Measurements from ENCODE around the gene NDFIP2. TPM values are rescaled to one million over a fixed set of nuclear protein-coding genes. Genes with fewer than 3 reads are reported as not detected.

NDFIP2 gene
- total and polyA plus RNA-seq, 10 of the 15 experiments (the other 5 are each of a cell fraction or from before 2014, with no cell fraction given): 17.9 to 57.2 (median 30.6) TPM

- SMC1A ChIA-PET (ENCODE audit: uncharacterized antibody, unreplicated experiment): interaction anchor here (0.7 to 6.4 kb wide), 3 partner anchors 15 to 74 kb away, joined by 3 to 61 read pairs (median 5); partner anchors contain the start of gene NDFIP2
- in situ Hi-C loops (cut with MboI) (no loop called here), intact Hi-C loops (cut with micrococcal nuclease; ENCODE audit: unreplicated experiment) (no loop called here)
- POLR2A ChIA-PET: interaction anchor here (0.6 to 0.9 kb wide), 2 partner anchors 41 to 94 kb away, joined by 3 to 5 read pairs; no protein-coding TSS in a partner anchor
- Histone ChIP-seq H3K36me3 (ENCODE audit: control insufficient read depth in 2 of 2, insufficient read depth in 2 of 2, low read length in 1 of 2) (no peaks in the 10 kb centered on the region), H3K4me2 (ENCODE audit: control insufficient read depth, insufficient read depth) (no peak overlapping the region), H3K79me2 (ENCODE audit: control insufficient read depth, insufficient read depth, low read length) (peaks cover 1% of the 10 kb centered on the region), H3K9me3 (replicated peaks; ENCODE audit: control insufficient read depth, insufficient read depth, low read length) (no peaks in the 10 kb centered on the region), H3K27ac (ENCODE audit: control insufficient read depth, insufficient read depth) (no peak overlapping the region), H3K27me3 (replicated peaks in 1 of 2; ENCODE audit: control insufficient read depth in 2 of 2, insufficient read depth in 2 of 2, low read length in 1 of 2) (no peaks in the 10 kb centered on the region), H4K20me1 (ENCODE audit: control insufficient read depth, insufficient read depth) (no peaks in the 10 kb centered on the region), H2AFZ (ENCODE audit: control insufficient read depth, low read depth, low read length) (no peak overlapping the region), H3K9ac (ENCODE audit: control insufficient read depth, insufficient read depth, low read length) (no peak overlapping the region), H3K4me3 (no peak overlapping the region), H3K4me1 (ENCODE audit: control insufficient read depth, insufficient read depth, low read length) (peaks cover 4% of the 10 kb centered on the region; the same call in 1 of the 2 replicates)
- WGBS (ENCODE audit: insufficient coverage, insufficient replicate concordance, low lambda C conversion rate, missing lambda C conversion rate): 100% methylated on average over 1 of the region's 1 CpG
- DNase-seq (ENCODE audit: low read depth, low spot score) (no peak), ATAC-seq (no peak), FAIRE-seq (no peak)
- no TSS peak for BruUV-seq (replicated peaks)
- no peak for TF ChIP-seq KDM1A (IDR thresholded peaks at IDR 0.05; ENCODE audit: borderline replicate concordance)
- TF ChIP-seq ZBED1 (IDR thresholded peaks at IDR 0.05; ENCODE audit: borderline replicate concordance): no peak
- no peak for TF ChIP-seq SIX5 (IDR thresholded peaks at IDR 0.05; ENCODE audit: low read depth, low read length, severe bottlenecking)
- RAD21 ChIA-PET (ENCODE audit: unreplicated experiment): interaction anchor here (0.9 to 1.0 kb wide), 2 partner anchors 17 to 43 kb away, joined by 3 read pairs; partner anchors contain the start of gene NDFIP2
- CTCF ChIA-PET: interaction anchor here (1.3 to 2.6 kb wide), 2 partner anchors 9 to 43 kb away, joined by 3 to 7 read pairs; no protein-coding TSS in a partner anchor
These were observed 16.9 kb downstream of the NDFIP2 start for GRCh38 chr13:79497852-79498251.

GRCh38 chr13:79500829-79501228 lies 19.9 kb downstream of the NDFIP2 start:
- no peak overlapping the region for H2AFZ ChIP-seq (ENCODE audit: control insufficient read depth, low read depth, low read length)
- ChIA-PET SMC1A (ENCODE audit: uncharacterized antibody, unreplicated experiment) (interaction anchor here (0.5 to 6.4 kb wide), 10 partner anchors 8 to 91 kb away, joined by 3 to 61 read pairs (median 4); partner anchors contain the start of gene NDFIP2), RAD21 (ENCODE audit: unreplicated experiment) (interaction anchor here (0.8 to 1.6 kb wide), 3 partner anchors 10 to 77 kb away, joined by 3 to 8 read pairs (median 4); no protein-coding TSS in a partner anchor), POLR2A (interaction anchor here (1.6 to 2.6 kb wide), 3 partner anchors 12 to 16 kb away, joined by 4 to 8 read pairs (median 5); no protein-coding TSS in a partner anchor), CTCF (interaction anchor here (0.8 to 2.2 kb wide), 4 partner anchors 11 to 43 kb away, joined by 3 to 9 read pairs (median 3); no protein-coding TSS in a partner anchor)
- no peaks in the 10 kb centered on the region for H4K20me1 ChIP-seq (ENCODE audit: control insufficient read depth, insufficient read depth)
- no peaks in the 10 kb centered on the region for H3K27me3 ChIP-seq (replicated peaks in 1 of 2; ENCODE audit: control insufficient read depth in 2 of 2, insufficient read depth in 2 of 2, low read length in 1 of 2)
- no peak for ATAC-seq
- intact Hi-C loops (cut with micrococcal nuclease; ENCODE audit: unreplicated experiment) (no loop called here), in situ Hi-C loops (cut with MboI) (no loop called here)
- no peak for TF ChIP-seq ZNF24 (IDR thresholded peaks at IDR 0.05)
- H3K9me3 ChIP-seq (replicated peaks; ENCODE audit: control insufficient read depth, insufficient read depth, low read length): no peaks in the 10 kb centered on the region
- no peaks in the 10 kb centered on the region for H3K36me3 ChIP-seq (ENCODE audit: control insufficient read depth in 2 of 2, insufficient read depth in 2 of 2, low read length in 1 of 2)
- WGBS (ENCODE audit: insufficient coverage, insufficient replicate concordance, low lambda C conversion rate, missing lambda C conversion rate): 34% methylated on average over 4 of the region's 4 CpGs
- FAIRE-seq: no peak
- no peak overlapping the region for H3K4me3 ChIP-seq
- H3K27ac ChIP-seq (ENCODE audit: control insufficient read depth, insufficient read depth): no peak overlapping the region
- DNase-seq (ENCODE audit: low read depth, low spot score): no peak
- H3K9ac ChIP-seq (ENCODE audit: control insufficient read depth, insufficient read depth, low read length): no peak overlapping the region
- peaks cover 1% of the 10 kb centered on the region for H3K79me2 ChIP-seq (ENCODE audit: control insufficient read depth, insufficient read depth, low read length)
- BruUV-seq (replicated peaks): no TSS peak
- no peak overlapping the region for H3K4me2 ChIP-seq (ENCODE audit: control insufficient read depth, insufficient read depth)
- H3K4me1 ChIP-seq (ENCODE audit: control insufficient read depth, insufficient read depth, low read length): peaks cover 4% of the 10 kb centered on the region; the same call in 1 of the 2 replicates
